GM19467 (cell line): Measurements from ENCODE around the gene TPP1.

Experiments
- ATAC-seq: cut with Tn5 transposase; IDR thresholded peaks from one replicate; pipeline ENCODE4 v1.9.1; 2021; ENCODE audit warnings: mild to moderate bottlenecking, moderate library complexity; ENCODE audit not compliant: unreplicated experiment

The TPP1 gene

DNA sequence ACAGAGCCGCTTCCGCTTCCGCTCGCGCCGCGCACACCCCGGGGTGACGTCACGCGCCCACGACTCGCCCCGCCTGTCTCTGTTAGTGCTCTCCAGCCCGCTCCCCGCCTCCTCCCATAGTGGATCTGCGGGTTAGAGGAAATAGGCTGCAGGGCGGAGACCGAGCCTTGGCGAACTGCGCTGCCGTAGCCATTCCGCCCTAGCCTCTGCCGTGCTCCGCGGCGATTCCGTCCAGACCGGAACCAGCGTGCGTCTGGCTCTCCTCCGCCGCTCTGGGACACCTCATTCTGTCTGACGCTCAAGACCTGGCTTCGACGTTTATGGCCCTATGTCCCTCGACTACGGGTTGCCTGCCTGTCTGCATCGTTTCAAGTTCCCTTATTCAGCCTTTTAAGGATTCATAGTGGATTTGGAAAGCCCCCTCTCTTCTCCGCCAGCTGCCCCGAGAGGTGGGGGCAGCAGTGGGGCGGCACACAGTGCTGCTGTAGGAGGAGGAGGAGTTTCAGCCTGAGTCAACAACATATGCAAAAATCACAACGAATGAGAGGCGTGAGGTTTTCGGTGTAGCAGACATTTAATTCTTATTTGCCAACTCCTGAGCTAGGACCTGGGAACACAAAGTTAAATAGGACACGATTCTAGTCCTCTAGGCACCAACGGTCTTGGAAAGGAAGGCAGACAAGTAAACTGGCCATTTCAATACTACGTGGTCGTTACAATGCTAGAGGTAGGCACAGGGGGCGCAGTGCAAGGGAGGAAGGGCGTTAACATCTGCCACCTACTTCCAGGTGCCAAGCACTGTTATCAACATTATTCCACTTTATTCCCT, 6.8 kb downstream of the TPP1 start, which contains the start of gene TAF10:
TSS of gene TAF10 (minus strand) at position 4 of the 829 bp plus-strand sequence. CDS start 27 bp downstream, outside the sequence.
- peak; percentile 84 for ATAC-seq

GRCh38 chr11:6611963-6612212, 7.3 kb downstream of the TPP1 start:
- peak; percentile 11 for ATAC-seq

GRCh38 chr11:6611092-6611962, 7.9 kb downstream of the TPP1 start:
- no peak for ATAC-seq

DNA sequence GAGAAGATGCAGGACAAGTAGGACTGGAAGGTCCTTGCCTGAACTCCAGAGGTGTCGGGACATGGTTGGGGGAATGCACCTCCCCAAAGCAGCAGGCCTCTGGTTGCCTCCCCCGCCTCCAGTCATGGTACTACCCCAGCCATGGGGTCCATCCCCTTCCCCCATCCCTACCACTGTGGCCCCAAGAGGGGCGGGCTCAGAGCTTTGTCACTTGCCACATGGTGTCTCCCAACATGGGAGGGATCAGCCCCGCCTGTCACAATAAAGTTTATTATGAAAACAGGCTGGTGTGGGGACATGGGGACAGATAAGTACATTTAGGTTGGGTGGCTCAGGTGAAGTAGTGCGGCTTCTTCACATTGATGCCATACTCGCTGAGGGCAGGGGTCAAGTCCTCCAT, 8.6 kb downstream of the TPP1 start:
- ATAC-seq = no peak

DNA sequence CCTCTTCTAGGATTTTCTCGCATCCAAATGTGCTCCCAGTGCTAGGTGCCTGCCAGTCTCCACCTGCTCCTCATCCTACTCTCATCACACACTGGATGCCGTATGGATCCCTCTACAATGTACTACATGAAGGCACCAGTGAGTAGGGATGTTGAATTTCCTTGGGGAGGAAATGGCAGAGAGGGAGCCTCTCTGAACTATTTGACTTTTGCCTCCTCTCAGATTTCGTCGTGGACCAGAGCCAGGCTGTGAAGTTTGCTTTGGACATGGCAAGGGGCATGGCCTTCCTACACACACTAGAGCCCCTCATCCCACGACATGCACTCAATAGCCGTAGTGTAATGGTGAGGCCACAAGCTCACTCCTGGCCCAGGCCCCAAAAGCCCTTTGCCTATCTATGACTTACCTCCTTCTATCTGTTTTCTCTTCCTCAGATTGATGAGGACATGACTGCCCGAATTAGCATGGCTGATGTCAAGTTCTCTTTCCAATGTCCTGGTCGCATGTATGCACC, 9.7 kb downstream of the TPP1 start:
- no peak for ATAC-seq

- ATAC-seq = no peak
Measured at GRCh38 chr11:6608726-6609501, 10.3 kb downstream of the TPP1 start.

- ATAC-seq = no peak
Measured at GRCh38 chr11:6608011-6608410, 11.2 kb downstream of the TPP1 start.

- no peak for ATAC-seq
Measured at GRCh38 chr11:6607190-6607795, 11.9 kb downstream of the TPP1 start.

DNA sequence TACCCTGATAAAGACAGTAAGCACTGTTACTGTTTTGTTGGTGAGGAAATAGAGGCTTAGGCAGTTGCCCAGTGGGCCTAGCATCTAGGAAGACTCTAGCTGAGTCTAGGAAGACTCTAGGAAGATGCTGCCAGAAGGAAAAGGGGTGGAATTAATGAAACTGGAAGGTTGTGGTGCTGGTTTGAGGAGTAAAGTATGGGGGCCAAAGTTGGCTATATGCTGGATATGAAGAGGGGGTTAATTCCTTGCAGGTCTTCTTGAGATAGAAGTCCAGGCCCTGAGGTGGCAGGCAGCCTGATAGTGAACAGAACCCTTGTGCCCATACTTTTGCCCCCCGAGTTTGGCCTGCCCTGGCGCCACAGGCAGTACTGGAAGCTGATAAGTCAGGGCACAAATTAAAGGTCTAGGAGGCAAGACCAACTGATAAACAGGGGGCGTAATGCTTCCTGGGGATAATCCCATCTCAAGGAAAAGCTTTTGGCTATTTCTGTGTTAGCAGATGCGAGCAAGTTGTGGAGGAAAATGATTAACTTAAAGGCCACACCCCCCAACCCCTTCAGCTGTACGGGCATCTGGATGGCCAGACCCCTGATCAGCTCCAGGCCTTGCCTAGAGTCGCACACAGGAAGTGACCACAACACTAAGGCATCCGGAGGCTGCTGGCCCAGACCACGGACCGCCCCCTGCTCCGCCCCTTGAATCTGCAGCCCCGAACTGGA, 12.6 kb downstream of the TPP1 start:
- ATAC-seq = peak; percentile 42

GRCh38 chr11:6604790-6605189, 14.4 kb downstream of the TPP1 start:
- ATAC-seq = no peak

- peak; percentile 21 for ATAC-seq
Measured at GRCh38 chr11:6604081-6604626, 15.1 kb downstream of the TPP1 start.

DNA sequence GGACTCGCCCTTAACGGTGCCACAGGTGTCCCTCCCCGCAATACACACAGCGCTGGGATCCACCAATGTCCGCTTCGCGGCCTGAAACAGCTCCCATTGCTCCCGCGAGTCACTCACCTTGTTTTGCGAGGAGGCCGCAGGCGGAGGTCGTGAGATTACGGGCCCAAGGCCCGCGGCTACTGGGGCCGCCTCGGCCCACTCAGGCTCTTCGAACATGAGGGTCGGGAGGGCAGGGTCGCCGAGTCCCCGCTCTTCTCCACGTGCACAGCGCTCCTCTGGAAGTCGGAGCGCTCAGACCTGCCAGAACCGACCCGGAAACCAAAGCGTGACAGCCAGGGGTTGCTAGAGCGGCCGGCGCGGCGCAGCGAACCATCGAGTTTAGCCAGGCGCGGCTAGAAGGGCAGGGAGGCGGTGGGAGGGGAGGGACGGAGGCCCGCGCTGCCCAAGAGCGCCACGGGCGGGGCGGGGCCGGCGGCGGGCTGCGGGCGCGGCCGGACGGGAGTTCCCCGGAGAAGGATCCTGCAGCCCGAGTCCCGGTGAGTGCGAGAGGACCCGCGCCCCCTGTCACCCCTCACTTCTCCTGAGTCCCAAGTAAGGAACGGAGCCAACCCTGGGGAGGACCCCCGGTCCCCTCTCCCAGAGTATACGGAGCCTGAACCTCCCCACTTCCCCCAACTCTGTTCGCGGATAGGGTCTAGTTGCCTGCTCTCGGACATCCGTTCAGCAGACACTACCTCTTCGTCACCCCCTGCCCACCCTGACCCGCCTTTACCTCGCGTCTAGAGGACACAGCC, 15.7 kb downstream of the TPP1 start, which contains the start of the genes ILK and RRP8:
TSS of gene ILK (plus strand) at position 488 of the 794 bp plus-strand sequence. CDS start 498 bp downstream, outside the sequence.
TSS of gene RRP8 (minus strand) at position 330 of the 794 bp plus-strand sequence. CDS start at position 216, 114 bp downstream.
- peak; percentile 75 for ATAC-seq

DNA sequence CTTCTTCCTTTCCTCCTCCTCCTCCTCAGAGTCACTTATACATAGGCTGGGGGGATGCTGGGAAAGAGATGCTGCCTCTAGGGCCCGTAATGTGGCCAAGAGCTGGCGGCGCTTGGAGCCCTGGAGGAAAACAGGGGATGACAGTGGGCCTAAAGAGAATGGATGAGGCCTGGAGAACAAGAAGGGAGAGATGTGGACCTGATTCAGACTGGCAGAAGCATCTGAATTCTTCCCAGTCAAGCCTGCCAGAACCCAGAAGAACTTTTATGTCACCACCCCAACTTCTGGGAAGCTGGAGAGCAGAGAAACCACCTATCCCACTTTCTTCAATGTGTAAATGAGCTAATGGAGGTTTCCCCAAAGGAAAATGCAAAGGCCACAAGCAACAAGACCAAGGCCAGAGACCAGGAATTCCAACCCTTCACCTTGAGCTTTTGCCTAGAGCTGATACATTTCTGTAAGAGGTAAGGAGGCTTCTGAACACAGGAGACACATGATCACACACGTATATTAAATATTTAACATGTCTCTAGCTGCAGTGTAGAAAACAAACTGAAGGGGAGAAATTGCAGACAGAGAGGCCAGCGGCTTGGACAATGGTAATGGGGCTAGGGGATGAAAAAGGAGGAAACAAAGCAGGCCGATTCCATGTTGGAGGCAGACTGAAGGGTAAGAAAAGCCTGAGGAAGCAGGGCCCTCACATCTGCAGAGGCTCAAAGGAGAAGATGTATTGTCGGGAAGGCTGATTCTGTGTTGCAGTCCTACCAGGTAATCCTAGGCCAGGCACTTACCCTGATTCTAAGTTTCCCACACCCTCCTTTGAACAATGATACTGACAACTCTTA, 16.9 kb downstream of the TPP1 start:
- ATAC-seq = no peak

GRCh38 chr11:6601041-6601461, 18.2 kb downstream of the TPP1 start:
- ATAC-seq = no peak

DNA sequence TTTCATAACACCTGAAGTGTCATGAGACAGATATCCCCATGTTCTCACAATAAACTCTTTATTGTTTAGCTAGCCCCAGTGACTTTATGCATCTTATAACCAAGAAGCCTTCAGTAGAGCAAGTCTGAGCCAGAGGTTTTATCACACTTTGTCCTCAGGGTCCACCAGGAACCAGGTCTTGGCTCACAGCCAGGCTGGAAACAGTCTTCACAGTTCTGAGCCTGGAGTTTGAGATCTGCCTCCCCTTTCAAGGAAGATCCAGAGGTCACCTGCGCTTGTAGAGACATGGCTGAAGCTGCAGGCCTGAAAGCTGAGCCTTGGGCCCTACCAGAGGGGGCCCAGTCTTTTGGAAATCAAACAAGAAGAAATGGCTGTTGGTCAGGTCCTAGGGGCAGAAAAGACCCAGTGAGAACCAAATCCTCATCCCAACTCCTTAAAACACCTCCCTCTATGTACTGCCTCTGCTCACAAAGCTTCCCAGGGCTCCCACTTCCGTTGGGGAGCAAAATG, 19.3 kb downstream of the TPP1 start:
- ATAC-seq = no peak

GRCh38 chr11:6599449-6599848, 19.8 kb downstream of the TPP1 start:
- ATAC-seq = no peak

GRCh38 chr11:6598555-6598954, 20.7 kb downstream of the TPP1 start:
- no peak for ATAC-seq
